ENCODE data around the gene ADCK2.
"Not testable (repeated sequence)": the region's sequence is repeated elsewhere in the genome, so short reads cannot be mapped to it uniquely, and the experiment has no call there.

The ADCK2 gene

DNA sequence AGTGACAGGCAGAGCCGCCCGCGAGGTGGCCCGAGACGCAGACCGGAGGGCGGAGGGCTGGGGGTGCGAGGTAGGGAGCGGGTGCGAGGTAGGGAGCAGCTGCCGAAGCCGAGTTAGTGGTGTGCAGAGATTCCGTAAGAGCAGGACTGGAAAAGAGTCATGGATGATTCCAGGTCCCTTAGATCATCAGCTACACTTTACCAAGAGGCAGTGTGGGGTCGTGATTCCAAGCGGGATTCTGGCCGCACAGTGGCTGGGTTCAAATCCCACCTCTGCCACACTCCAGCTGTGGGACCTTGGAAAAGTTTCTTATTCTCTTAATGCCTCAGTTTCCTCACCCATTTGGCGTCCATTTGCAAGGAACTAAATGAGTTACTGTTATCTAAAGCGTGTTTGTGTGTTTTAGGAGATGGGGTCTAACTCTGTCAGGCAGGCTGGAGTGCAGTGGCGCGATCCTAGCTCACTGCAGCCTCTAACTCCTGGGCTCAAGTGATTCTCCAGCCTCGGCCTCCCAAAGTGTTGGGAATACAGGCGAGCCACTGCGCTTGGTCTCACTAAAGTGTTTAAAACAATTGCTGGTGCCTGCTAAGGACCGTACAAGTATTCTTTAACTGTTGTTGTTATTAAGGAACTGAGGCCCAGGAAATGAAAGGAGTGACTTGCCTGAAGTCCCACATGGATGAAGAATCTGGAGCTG is 24.9 kb downstream of the ADCK2 start:
- DNase-seq = no peak

DNA sequence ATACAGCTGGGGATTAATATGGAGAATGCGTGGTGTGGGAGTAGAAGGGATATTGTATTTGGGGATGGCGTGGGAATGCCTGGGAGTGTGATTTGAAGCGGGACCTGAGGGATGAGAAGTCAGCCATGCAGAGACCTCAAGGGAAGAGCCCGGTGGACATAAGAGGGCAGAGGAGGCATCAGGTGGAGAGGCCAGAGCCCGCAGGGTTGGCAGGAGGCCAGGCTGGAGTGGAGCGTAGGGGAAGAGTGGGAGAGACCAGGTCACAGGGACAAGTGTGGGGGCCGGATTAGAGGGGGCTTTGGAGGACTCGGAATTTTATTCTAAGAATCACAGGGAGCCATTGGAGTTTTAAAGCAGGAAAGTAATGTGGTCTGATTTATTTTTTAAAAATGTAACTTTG is 25.7 kb downstream of the ADCK2 start:
- DNase-seq = no peak

DNA sequence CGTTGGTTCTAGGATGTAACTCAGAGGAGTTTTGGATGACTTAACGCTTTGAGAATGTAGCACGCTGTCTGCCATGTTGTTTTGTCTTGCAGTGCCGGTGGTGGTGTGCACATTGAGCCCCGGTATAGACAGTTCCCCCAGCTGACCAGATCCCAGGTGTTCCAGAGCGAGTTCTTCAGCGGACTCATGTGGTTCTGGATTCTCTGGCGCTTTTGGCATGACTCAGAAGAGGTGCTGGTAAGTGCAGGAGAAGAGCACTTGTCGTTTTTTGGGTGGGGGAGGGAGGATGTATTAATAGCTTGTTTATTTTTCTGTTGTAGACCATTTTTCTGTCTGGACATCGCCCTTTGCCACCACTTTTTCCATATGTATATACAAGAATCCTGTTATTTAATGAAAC is 30.0 kb downstream of the ADCK2 start:
- no peak for DNase-seq

DNA sequence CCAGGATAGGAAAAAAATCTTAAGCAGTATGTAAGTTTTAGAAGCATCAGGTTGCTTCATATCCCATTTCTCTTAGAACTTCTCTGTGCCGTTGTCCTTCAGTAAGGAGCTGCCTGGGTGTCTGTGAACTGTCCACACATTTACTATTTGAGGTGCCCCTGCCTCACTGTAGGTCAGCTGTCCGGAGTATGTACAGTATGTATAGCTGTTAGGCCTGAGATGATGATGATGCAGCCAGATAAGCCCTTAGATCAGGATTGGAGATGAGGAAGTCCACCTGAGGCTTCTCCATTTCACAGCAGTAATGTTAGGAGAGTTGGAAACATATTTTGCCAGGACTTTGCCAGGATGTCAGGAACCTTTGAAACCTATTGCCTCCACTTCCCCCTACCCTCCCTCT is 31.5 kb downstream of the ADCK2 start:
- no peak for DNase-seq

DNA sequence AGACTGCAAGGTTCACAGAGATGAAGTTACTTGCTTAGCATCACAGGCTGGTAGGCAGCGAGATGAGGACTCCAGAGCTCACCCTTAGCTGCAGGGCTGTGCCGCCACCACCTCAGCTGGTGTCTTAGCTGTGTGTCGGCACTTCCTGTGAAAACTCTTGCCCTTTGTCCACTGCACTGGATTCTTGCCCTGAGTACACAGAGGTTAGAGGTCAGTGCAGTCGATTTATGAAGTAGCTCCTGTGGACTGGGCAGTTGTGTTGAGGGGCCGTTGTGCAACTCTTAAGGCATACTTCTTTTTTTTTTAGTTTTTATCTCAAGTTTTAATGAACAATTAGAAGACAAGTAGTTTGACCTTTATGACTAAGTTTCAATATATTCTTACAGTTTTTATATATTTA is 34.4 kb downstream of the ADCK2 start:
- DNase-seq = no peak

DNA sequence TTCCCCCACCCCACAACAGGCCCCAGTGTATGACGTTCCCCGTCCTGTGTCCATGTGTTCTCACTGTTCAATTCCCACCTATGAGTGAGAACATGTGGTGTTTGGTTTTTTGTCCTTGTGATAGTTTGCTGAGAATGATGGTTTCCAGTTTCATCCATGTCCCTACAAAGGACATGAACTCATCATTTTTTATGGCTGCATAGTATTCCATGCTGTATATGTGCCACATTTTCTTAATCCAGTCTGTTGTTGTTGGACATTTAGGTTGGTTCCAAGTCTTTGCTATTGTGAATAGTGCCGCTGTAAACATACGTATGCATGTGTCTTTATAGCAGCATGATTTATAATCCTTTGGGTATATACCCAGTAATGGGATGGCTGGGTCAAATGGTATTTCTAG is 36.0 kb downstream of the ADCK2 start:
- not testable (repeated sequence) for DNase-seq

DNA sequence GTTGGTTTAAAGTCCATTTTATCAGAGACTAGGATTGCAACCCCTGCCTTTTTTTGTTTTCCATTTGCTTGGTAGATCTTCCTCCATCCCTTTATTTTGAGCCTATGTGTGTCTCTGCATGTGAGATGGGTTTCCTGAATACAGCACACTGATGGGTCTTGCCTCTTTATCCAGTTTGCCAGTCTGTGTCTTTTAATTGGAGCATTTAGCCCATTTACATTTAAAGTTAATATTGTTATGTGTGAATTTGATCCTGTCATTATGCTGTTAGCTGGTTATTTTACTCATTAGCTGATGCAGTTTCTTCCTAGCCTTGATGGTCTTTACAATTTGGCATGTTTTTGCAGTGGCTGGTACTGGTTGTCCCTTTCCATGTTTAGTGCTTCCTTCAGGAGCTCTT is 39.6 kb downstream of the ADCK2 start:
- not testable (repeated sequence) for DNase-seq

DNA sequence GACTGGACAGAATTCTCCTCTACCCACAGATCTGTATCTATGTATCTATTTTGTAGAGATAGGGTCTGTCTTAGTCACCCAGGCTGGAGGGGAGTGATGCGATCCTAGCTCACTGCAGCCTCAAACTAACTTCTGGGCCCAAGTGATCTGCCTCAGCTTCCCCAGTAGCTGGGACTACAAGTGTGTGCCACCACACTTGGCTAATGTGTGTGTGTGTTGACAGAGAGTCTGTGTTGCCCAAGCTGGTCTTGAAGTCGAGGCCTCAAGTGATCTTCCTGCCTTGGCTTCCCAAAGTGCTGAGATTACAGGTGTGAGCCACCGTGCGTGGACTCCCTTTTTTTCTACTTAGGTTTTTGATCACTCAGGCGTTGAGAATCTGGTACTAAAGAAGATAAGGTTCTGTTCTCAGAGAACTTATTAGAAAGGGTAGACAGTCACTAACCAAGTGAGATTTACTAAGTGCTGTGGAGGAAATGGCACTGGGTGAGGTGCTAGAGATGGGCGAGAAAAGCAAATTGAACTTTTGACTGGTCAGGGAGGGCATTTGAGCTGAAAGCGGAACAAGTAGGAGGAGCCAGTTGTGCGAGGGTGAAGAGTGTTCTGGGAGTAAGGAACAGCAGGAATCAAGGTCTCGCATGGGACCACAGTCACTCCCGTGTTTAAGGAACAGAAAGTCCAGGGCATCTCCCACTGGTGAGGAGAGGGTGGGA is 41.7 kb downstream of the ADCK2 start:
- no peak for DNase-seq

DNA sequence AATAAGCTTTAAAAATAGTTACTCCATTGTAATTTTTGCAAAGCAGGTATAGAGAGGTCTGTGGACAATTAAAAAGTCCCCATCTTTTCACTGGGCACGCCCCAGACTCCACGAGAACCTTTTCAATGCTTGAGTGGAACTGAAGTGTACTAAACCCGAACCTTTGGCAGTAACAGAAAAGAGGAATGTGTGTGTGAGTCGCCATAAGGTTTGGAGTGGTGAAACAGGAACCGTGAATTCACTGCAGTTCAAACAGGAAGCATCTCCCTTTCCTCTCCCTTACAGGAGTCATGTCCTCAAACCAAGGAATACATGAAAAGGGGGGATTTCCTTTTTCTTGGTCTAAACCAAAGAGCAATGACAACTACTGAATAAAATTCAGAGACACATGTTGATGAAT is 47.0 kb downstream of the ADCK2 start:
- no peak for DNase-seq

DNA sequence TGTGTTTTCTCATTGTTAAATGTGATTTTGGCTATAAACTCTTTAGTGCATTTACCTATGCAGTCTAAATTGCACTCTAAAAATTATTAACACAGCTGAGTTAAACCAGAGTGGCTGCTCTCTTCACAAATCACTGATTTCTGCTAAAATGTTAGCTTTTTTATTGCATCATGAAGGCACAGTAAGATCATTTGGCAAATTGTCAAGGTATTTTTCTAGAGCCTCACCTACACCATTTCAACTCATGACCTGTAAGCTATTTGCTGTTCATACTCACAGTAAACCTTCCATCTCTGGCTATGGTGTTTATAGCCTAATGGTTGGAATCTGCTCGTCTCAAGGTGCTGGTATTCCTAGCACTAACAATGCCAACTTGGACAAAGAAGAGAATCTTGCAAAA is 49.5 kb downstream of the ADCK2 start:
- DNase-seq = no peak

DNA sequence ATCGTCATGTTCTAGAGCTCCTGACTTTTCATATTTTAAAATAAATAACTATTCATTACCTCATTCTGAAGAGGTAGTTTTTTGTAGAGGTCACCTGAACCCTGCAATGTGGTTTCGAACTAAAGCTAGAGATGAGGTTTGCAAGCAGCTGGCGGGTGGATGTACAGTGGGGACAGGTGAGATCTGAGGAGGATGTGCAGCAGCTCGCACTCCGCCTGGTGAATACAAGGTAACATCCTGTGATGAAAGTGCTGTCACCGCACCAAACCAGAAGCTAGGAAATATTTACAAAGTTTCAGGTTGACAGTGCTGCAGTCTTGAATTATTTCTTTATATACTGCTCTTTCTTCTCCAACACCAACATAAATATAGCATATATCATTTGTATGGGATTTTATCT is 50.3 kb downstream of the ADCK2 start:
- DNase-seq = no peak

DNA sequence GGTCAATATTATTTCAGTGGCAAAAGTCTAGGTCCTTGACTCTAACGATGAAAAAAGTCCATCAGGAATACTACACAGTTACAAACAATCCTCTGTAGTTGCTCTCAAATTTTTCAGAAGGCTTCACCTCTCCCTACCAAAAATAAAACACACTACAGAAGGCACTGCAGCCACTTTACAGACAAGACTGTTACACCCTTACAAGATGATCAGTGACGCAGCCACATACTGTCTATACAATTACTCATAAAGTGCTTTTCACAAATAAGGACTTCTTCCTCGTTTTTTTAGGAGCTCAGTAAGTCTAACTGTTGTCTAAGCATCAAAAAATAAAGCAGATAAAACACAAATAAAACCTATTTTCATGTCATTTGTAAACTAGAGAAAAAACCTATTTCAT is 50.8 kb downstream of the ADCK2 start:
- no peak for DNase-seq

DNA sequence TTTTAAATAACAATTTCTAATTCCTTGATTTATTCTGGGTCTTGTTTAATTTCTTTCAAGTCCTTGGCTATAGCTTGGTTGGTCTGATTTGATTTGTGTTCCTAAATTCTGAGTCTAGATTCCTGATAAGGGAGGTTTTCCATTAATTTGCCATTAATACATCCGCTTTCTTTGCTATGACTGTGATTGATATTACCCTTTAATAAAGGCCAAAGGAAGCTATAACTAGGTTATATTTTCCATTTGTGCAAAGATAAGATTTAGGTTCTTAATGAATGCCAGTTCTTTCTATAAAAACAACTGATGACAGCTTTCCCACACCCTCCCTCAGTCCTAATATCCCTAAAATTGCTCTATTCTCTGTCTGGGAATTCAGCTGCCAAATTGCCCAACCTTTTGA is 52.0 kb downstream of the ADCK2 start:
- no peak for DNase-seq

DNA sequence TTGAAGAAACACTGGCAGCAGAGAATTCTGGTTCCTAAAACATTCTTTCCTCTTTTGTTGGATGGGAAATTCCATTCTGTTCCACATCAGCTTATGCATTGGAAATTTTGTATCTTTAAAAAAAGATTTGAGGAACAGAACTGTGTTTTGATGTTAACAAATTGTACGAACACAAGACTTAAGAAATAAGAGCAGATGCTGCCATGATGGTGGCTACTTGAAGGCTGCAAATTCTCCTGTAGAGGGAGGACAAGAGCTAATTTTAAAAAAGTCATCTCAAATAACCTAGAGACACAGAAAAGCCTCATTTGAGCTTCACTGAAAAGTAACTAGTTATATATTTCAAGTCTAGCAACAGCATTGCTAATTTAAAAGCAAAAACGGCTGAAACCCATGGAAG is 53.5 kb downstream of the ADCK2 start:
- no peak for DNase-seq

DNA sequence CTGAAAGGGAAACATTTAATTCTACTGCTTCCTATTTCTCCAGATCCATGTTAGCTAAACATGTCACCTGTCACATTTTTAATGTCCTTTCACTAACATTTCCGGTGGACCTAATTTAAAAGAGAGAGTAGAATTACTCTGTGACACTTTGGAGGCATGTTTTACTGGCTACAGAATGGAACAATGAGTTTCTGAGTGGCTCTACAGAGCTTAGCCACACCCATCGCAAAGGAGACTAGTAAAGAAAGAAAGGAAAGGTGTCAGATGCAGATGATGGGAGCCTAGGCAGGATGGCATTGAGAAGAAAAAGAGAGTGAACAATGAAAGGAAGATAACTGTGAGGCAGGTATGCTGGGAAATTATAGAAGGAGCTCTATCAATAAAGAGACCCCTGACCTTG is 59.7 kb downstream of the ADCK2 start:
- no peak for DNase-seq

DNA sequence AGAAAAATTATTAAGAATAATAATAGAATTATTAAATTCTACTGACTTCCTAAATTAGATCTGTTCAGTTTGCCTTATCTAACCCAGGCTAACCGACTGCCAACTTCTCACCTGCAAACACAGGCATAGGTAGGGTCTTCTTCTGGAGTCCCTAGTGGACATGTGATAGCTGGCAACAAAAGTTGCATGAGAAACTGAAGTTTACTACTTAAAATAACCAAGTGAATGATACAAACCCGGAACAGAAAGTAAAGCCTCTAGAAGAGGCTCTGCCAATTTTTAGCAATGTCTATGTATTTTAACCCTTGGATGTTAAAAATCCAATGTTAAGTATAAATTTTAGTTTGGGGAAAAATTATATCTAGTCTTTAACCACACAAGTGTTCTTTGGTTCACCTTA is 61.4 kb downstream of the ADCK2 start:
- DNase-seq = no peak

DNA sequence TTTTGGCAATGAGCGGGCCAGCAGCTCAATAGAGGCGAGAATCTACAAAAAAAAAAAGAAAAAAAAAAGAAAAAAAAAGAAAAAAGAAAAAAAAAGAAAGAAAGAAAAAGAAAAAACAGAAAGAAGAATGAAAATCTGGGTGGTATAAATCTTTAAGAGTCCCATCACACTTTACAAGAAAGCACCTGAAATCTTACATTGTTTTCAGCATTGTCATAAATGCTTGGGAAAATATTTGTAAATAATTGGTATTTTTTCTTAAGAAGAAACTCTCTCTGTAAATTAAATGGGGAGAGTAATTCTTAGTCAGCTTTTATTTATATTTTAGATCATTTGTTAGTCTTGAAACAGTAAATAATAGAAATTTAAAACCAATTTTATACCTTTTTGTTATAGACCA is 62.0 kb downstream of the ADCK2 start:
- no peak for DNase-seq

DNA sequence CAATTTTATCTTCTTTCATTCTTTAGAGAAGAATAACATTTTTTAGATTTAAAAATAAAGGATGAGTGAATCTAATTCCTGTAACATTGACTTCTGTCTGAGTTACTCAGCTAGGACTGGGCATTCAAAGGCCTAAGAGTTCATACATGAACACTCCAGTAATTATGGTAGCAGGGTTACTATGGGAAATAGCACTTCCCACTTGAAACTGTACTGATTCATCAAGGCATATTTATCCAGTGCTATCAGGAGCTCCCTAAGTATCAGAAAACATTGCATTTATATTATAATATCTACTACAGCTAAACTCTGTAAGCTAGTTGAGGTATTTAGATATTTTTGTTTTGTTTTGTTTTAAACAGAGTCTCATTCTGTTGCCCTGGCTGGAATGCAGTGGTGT is 65.5 kb downstream of the ADCK2 start:
- no peak for DNase-seq

DNA sequence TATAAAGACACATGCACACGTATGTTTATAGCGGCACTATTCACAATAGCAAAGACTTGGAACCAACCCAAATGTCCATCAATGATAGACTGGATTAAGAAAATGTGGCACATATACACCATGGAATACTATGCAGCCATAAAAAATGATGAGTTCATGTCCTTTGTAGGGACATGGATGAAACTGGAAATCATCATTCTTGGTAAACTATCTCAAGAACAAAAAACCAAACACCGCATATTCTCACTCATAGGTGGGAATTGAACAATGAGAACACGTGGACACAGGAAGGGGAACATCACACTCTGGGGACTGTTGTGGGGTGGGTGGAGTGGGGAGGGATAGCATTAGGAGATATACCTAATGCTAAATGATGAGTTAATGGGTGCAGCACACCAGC is 70.5 kb downstream of the ADCK2 start:
- not testable (repeated sequence) for DNase-seq

DNA sequence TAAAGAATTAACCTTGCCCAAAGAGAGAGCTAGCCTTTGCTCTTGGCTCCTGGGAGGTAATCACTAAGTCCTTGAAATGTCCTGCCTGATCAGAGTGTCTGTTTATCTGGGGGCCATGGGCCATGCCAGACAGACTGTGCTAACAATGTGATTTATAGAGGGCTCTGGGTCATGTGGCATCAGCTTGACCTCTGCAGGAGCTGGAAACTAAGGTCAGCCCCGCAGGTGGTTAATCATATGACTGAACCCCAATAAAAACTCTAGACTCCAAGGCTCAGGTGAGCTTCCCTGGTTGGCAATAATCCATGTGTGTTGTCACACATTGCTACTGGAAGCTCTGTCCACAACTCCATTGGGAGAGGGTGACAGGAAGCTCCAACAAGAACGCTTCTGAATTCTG is 71.3 kb downstream of the ADCK2 start:
- no peak for DNase-seq

Data from stimulated activated CD4-positive, alpha-beta T cell treated with anti-CD3 and anti-CD28 coated beads, Interleukin-12 subunit alpha, Interleukin-12 subunit beta, amount 100 ng/mL, for 4 hours (primary cell).